Measurements from ENCODE around the gene ANKRD28.
"Not testable (repeated sequence)": the region's sequence is repeated elsewhere in the genome, so short reads cannot be mapped to it uniquely, and the experiment has no call there.

ANKRD28 gene

GRCh38 chr3:15797642-15798303 is at the start of gene ANKRD28:
ANKRD28 (minus strand) TSS chr3:15797979; CDS start chr3:15796521, 1,458 bp downstream.
- in situ Hi-C loops (cut with HindIII; ENCODE audit: low sequenced_read_pairs): no loop called here
- peak; percentile 32 for TF ChIP-seq CTCF (IDR thresholded peaks at IDR 0.05; ENCODE audit: low read depth, low read length, missing control alignments)
- peak; percentile 96 for DNase-seq (ENCODE audit: low read depth)
- H3K4me3 ChIP-seq (ENCODE audit: low read depth, low read length): peak within 1 kb of the TSS; percentile 59

GRCh38 chr3:15847239-15847638 is 49.5 kb upstream of the ANKRD28 start:
- TF ChIP-seq CTCF (IDR thresholded peaks at IDR 0.05; ENCODE audit: low read depth, low read length, missing control alignments): no peak
- no peak overlapping the region for H3K4me3 ChIP-seq (ENCODE audit: low read depth, low read length)
- DNase-seq (ENCODE audit: low read depth): no peak
- in situ Hi-C loops (cut with HindIII; ENCODE audit: low sequenced_read_pairs): no loop called here

- no peak for DNase-seq (ENCODE audit: low read depth)
- in situ Hi-C loops (cut with HindIII; ENCODE audit: low sequenced_read_pairs): no loop called here
- no peak for TF ChIP-seq CTCF (IDR thresholded peaks at IDR 0.05; ENCODE audit: low read depth, low read length, missing control alignments)
- H3K4me3 ChIP-seq (ENCODE audit: low read depth, low read length): no peak overlapping the region
Measured at GRCh38 chr3:15846606-15847005, 48.8 kb upstream of the ANKRD28 start.

- no peak for TF ChIP-seq CTCF (IDR thresholded peaks at IDR 0.05; ENCODE audit: low read depth, low read length, missing control alignments)
- no peak for DNase-seq (ENCODE audit: low read depth)
- in situ Hi-C loops (cut with HindIII; ENCODE audit: low sequenced_read_pairs): no loop called here
- H3K4me3 ChIP-seq (ENCODE audit: low read depth, low read length): no peak overlapping the region
Measured at GRCh38 chr3:15845475-15845874, 47.7 kb upstream of the ANKRD28 start.

- in situ Hi-C loops (cut with HindIII; ENCODE audit: low sequenced_read_pairs): no loop called here
- DNase-seq (ENCODE audit: low read depth): no peak
- H3K4me3 ChIP-seq (ENCODE audit: low read depth, low read length): no peak overlapping the region
- no peak for TF ChIP-seq CTCF (IDR thresholded peaks at IDR 0.05; ENCODE audit: low read depth, low read length, missing control alignments)
Measured at GRCh38 chr3:15844889-15845288, 47.1 kb upstream of the ANKRD28 start.

GRCh38 chr3:15841091-15841973 is 43.6 kb upstream of the ANKRD28 start:
- H3K4me3 ChIP-seq (ENCODE audit: low read depth, low read length); DNase-seq (ENCODE audit: low read depth); in situ Hi-C loops (cut with HindIII; ENCODE audit: low sequenced_read_pairs): not testable (repeated sequence)

GRCh38 chr3:15839568-15839967 is 41.8 kb upstream of the ANKRD28 start:
- TF ChIP-seq CTCF (IDR thresholded peaks at IDR 0.05; ENCODE audit: low read depth, low read length, missing control alignments): no peak
- in situ Hi-C loops (cut with HindIII; ENCODE audit: low sequenced_read_pairs): no loop called here
- no peak for DNase-seq (ENCODE audit: low read depth)
- no peak overlapping the region for H3K4me3 ChIP-seq (ENCODE audit: low read depth, low read length)

Data from astrocyte of the cerebellum (primary cell).